ENCODE measurements around the gene CR1L. TPM values are rescaled to one million over a fixed set of nuclear protein-coding genes. Genes with fewer than 3 reads are reported as not detected.
"Not testable (repeated sequence)": the region's sequence is repeated elsewhere in the genome, so short reads cannot be mapped to it uniquely, and the experiment has no call there.

The CR1L gene
- total and polyA plus RNA-seq, 2 donors = 0.46 to 0.85 TPM

GRCh38 chr1:207670192-207670591, 25.3 kb downstream of the CR1L start:
- Histone ChIP-seq H3K36me3 (ENCODE audit: control insufficient read depth in 2 of 2, insufficient read depth in 2 of 2, low read length in 1 of 2) (no peaks in the 10 kb centered on the region), H3K27ac (ENCODE audit: low read depth in 1 of 2, low read length in 1 of 2) (no peak overlapping the region), H3K9me3 (ENCODE audit: control insufficient read depth in 2 of 2, insufficient read depth in 1 of 2, low read length in 1 of 2) (no peaks in the 10 kb centered on the region), H3K27me3 (ENCODE audit: control insufficient read depth in 2 of 2, insufficient read depth in 1 of 2, low read length in 1 of 2) (peaks cover 18 to 47% of the 10 kb centered on the region in 2 donors), H3K4me1 (ENCODE audit: control insufficient read depth in 2 of 2, insufficient read depth in 2 of 2, low read length in 2 of 2) (peaks cover 0 to 3% of the 10 kb centered on the region in 2 donors), H3K4me3 (ENCODE audit: low read length in 2 of 2) (no peak overlapping the region)
- WGBS = 95% methylated on average over 3 of the region's 3 CpGs
- no peak for DNase-seq (ENCODE audit: low read depth in 6 of 9, low spot score in 9 of 9)

- Histone ChIP-seq H3K4me3 (ENCODE audit: low read length in 2 of 2) (no peak overlapping the region), H3K27me3 (ENCODE audit: control insufficient read depth in 2 of 2, insufficient read depth in 1 of 2, low read length in 1 of 2) (peaks cover 18 to 47% of the 10 kb centered on the region in 2 donors), H3K4me1 (ENCODE audit: control insufficient read depth in 2 of 2, insufficient read depth in 2 of 2, low read length in 2 of 2) (peaks cover 0 to 3% of the 10 kb centered on the region in 2 donors), H3K36me3 (ENCODE audit: control insufficient read depth in 2 of 2, insufficient read depth in 2 of 2, low read length in 1 of 2) (no peaks in the 10 kb centered on the region), H3K27ac (ENCODE audit: low read depth in 1 of 2, low read length in 1 of 2) (no peak overlapping the region), H3K9me3 (ENCODE audit: control insufficient read depth in 2 of 2, insufficient read depth in 1 of 2, low read length in 1 of 2) (no peaks in the 10 kb centered on the region)
- no peak for DNase-seq (ENCODE audit: low read depth in 6 of 9, low spot score in 9 of 9)
- 32% methylated on average over 3 of the region's 3 CpGs for WGBS
These were observed 26.1 kb downstream of the CR1L start for GRCh38 chr1:207670997-207671396.

- Histone ChIP-seq H3K4me1 (ENCODE audit: control insufficient read depth in 2 of 2, insufficient read depth in 2 of 2, low read length in 2 of 2) (peaks cover 0 to 3% of the 10 kb centered on the region in 2 donors), H3K9me3 (ENCODE audit: control insufficient read depth in 2 of 2, insufficient read depth in 1 of 2, low read length in 1 of 2) (no peaks in the 10 kb centered on the region), H3K36me3 (ENCODE audit: control insufficient read depth in 2 of 2, insufficient read depth in 2 of 2, low read length in 1 of 2) (no peaks in the 10 kb centered on the region), H3K27me3 (ENCODE audit: control insufficient read depth in 2 of 2, insufficient read depth in 1 of 2, low read length in 1 of 2) (peaks cover 18 to 40% of the 10 kb centered on the region in 2 donors), H3K27ac (ENCODE audit: low read depth in 1 of 2, low read length in 1 of 2) (no peak overlapping the region), H3K4me3 (ENCODE audit: low read length in 2 of 2) (no peak overlapping the region)
- DNase-seq (ENCODE audit: low read depth in 6 of 9, low spot score in 9 of 9) = peak in 4 of 9 donors; percentile 1 to 43 (median 12)
- 33% methylated on average over 5 of the region's 5 CpGs for WGBS
These were observed 27.7 kb downstream of the CR1L start for GRCh38 chr1:207672522-207673130.

- Histone ChIP-seq H3K27ac (ENCODE audit: low read depth in 1 of 2, low read length in 1 of 2) (no peak overlapping the region), H3K36me3 (ENCODE audit: control insufficient read depth in 2 of 2, insufficient read depth in 2 of 2, low read length in 1 of 2) (no peaks in the 10 kb centered on the region), H3K27me3 (ENCODE audit: control insufficient read depth in 2 of 2, insufficient read depth in 1 of 2, low read length in 1 of 2) (peaks cover 14 to 35% of the 10 kb centered on the region in 2 donors), H3K4me3 (ENCODE audit: low read length in 2 of 2) (no peak overlapping the region), H3K9me3 (ENCODE audit: control insufficient read depth in 2 of 2, insufficient read depth in 1 of 2, low read length in 1 of 2) (no peaks in the 10 kb centered on the region), H3K4me1 (ENCODE audit: control insufficient read depth in 2 of 2, insufficient read depth in 2 of 2, low read length in 2 of 2) (peaks cover 0 to 3% of the 10 kb centered on the region in 2 donors)
- DNase-seq (ENCODE audit: low read depth in 6 of 9, low spot score in 9 of 9) = no peak
- whole genome bisulfite sequencing = 78% methylated on average over 6 of the region's 6 CpGs
These were observed 28.5 kb downstream of the CR1L start for GRCh38 chr1:207673399-207673798.

- 84% methylated on average over 4 of the region's 4 CpGs for WGBS
- H3K4me1 ChIP-seq (ENCODE audit: control insufficient read depth in 2 of 2, insufficient read depth in 2 of 2, low read length in 2 of 2) = no peaks in the 10 kb centered on the region
These were observed 31.2 kb downstream of the CR1L start for GRCh38 chr1:207676153-207676552.

GRCh38 chr1:207680590-207681388, 35.9 kb downstream of the CR1L start:
- not testable (repeated sequence) for H3K27me3 ChIP-seq (ENCODE audit: control insufficient read depth in 2 of 2, insufficient read depth in 1 of 2, low read length in 1 of 2); H3K36me3 ChIP-seq (ENCODE audit: control insufficient read depth in 2 of 2, insufficient read depth in 2 of 2, low read length in 1 of 2); H3K4me1 ChIP-seq (ENCODE audit: control insufficient read depth in 2 of 2, insufficient read depth in 2 of 2, low read length in 2 of 2); H3K9me3 ChIP-seq (ENCODE audit: control insufficient read depth in 2 of 2, insufficient read depth in 1 of 2, low read length in 1 of 2); H3K4me3 ChIP-seq (ENCODE audit: low read length in 2 of 2); DNase-seq (ENCODE audit: low read depth in 6 of 9, low spot score in 9 of 9); H3K27ac ChIP-seq (ENCODE audit: low read depth in 1 of 2, low read length in 1 of 2)
- WGBS = 75% methylated on average over 6 of the region's 6 CpGs

More at GRCh38 chr1:207676153-207676552, 31.2 kb downstream of the CR1L start:
- no peak overlapping the region for H3K4me3 ChIP-seq (ENCODE audit: low read length in 2 of 2)
- no peak overlapping the region for H3K27ac ChIP-seq (ENCODE audit: low read depth in 1 of 2, low read length in 1 of 2)
- DNase-seq (ENCODE audit: low read depth in 6 of 9, low spot score in 9 of 9) = no peak
- H3K9me3 ChIP-seq (ENCODE audit: control insufficient read depth in 2 of 2, insufficient read depth in 1 of 2, low read length in 1 of 2) = no peaks in the 10 kb centered on the region
- H3K36me3 ChIP-seq (ENCODE audit: control insufficient read depth in 2 of 2, insufficient read depth in 2 of 2, low read length in 1 of 2) = no peaks in the 10 kb centered on the region
- peaks cover 3 to 8% of the 10 kb centered on the region in 2 donors for H3K27me3 ChIP-seq (ENCODE audit: control insufficient read depth in 2 of 2, insufficient read depth in 1 of 2, low read length in 1 of 2)

GRCh38 chr1:207682872-207683434, 38.0 kb downstream of the CR1L start:
- H3K4me1 ChIP-seq (ENCODE audit: control insufficient read depth in 2 of 2, insufficient read depth in 2 of 2, low read length in 2 of 2); DNase-seq (ENCODE audit: low read depth in 6 of 9, low spot score in 9 of 9); H3K4me3 ChIP-seq (ENCODE audit: low read length in 2 of 2); H3K36me3 ChIP-seq (ENCODE audit: control insufficient read depth in 2 of 2, insufficient read depth in 2 of 2, low read length in 1 of 2); H3K9me3 ChIP-seq (ENCODE audit: control insufficient read depth in 2 of 2, insufficient read depth in 1 of 2, low read length in 1 of 2); H3K27ac ChIP-seq (ENCODE audit: low read depth in 1 of 2, low read length in 1 of 2); H3K27me3 ChIP-seq (ENCODE audit: control insufficient read depth in 2 of 2, insufficient read depth in 1 of 2, low read length in 1 of 2): not testable (repeated sequence)
- 97% methylated on average over 6 of the region's 6 CpGs for WGBS

GRCh38 chr1:207690551-207690950, 45.6 kb downstream of the CR1L start:
- not testable (repeated sequence) for H3K9me3 ChIP-seq (ENCODE audit: control insufficient read depth in 2 of 2, insufficient read depth in 1 of 2, low read length in 1 of 2); H3K27ac ChIP-seq (ENCODE audit: low read depth in 1 of 2, low read length in 1 of 2); H3K36me3 ChIP-seq (ENCODE audit: control insufficient read depth in 2 of 2, insufficient read depth in 2 of 2, low read length in 1 of 2); H3K4me1 ChIP-seq (ENCODE audit: control insufficient read depth in 2 of 2, insufficient read depth in 2 of 2, low read length in 2 of 2); DNase-seq (ENCODE audit: low read depth in 6 of 9, low spot score in 9 of 9); H3K27me3 ChIP-seq (ENCODE audit: control insufficient read depth in 2 of 2, insufficient read depth in 1 of 2, low read length in 1 of 2); H3K4me3 ChIP-seq (ENCODE audit: low read length in 2 of 2)
- 96% methylated on average over 4 of the region's 4 CpGs for WGBS

GRCh38 chr1:207691010-207691409, 46.1 kb downstream of the CR1L start:
- no peak overlapping the region for H3K27ac ChIP-seq (ENCODE audit: low read depth in 1 of 2, low read length in 1 of 2)
- H3K9me3 ChIP-seq (ENCODE audit: control insufficient read depth in 2 of 2, insufficient read depth in 1 of 2, low read length in 1 of 2) = no peaks in the 10 kb centered on the region
- no peaks in the 10 kb centered on the region for H3K36me3 ChIP-seq (ENCODE audit: control insufficient read depth in 2 of 2, insufficient read depth in 2 of 2, low read length in 1 of 2)
- no peaks in the 10 kb centered on the region for H3K27me3 ChIP-seq (ENCODE audit: control insufficient read depth in 2 of 2, insufficient read depth in 1 of 2, low read length in 1 of 2)
- no peak for DNase-seq (ENCODE audit: low read depth in 6 of 9, low spot score in 9 of 9)
- H3K4me1 ChIP-seq (ENCODE audit: control insufficient read depth in 2 of 2, insufficient read depth in 2 of 2, low read length in 2 of 2) = no peaks in the 10 kb centered on the region
- no peak overlapping the region for H3K4me3 ChIP-seq (ENCODE audit: low read length in 2 of 2)
